HCT116 (cell line): Measurements from ENCODE around the gene NUFIP2. TPM values are rescaled to one million over a fixed set of nuclear protein-coding genes. Genes with fewer than 3 reads are reported as not detected.

Experiments used
- ATAC-seq: fragments of 200-7000 bp; cut with Tn5 transposase; 2 replicates; pipeline ENCODE4 v1.9.1; 2020; ENCODE audit warnings: mild to moderate bottlenecking, moderate library complexity
- BruUV-seq: library from RNA; stranded (reverse); fragments of 400-500 nt; replicated peaks from 2 replicates; lab custom pipeline; 2021; lab: Mats Ljungman, UMichigan
- CTCF ChIA-PET: fragments of 300-600 bp; sonication (Branson Sonifier 250); formaldehyde crosslinking; loops from one replicate; lab custom pipeline; 2021; ENCODE audit warnings: antibody characterized with exemption; lab: Charles Lee
- POLR2A ChIA-PET: fragments of 300-600, 350-600 bp; sonication (Branson Sonifier 250); formaldehyde crosslinking; loops from one replicate; lab custom pipeline; 2021; ENCODE audit warnings: antibody characterized with exemption; lab: Charles Lee
- RAD21 ChIA-PET, 2 experiments: fragments of 300-600 bp; sonication (Branson Sonifier 250); formaldehyde crosslinking; loops; one replicate each; lab custom pipeline; 2023; ENCODE audit warnings: low total read pairs in 2 of 2; ENCODE audit not compliant: uncharacterized antibody in 2 of 2, unreplicated experiment in 2 of 2, low non-redundant PET in 1 of 2; lab: Charles Lee
- DNase-seq: peaks from one replicate; pipeline ENCODE4 v3.0.0-alpha.2; 2010; ENCODE audit warnings: low read depth, low spot score
- H2AFZ ChIP-seq: fragments of 200-600 bp; shearing (Covaris generic), sonication (generic); 2 replicates; pipeline ENCODE4 v1.6.1; 2017; ENCODE audit warnings: low read depth, mixed run types, mixed read lengths, antibody characterized with exemption, low read length; ENCODE audit not compliant: poor library complexity, severe bottlenecking
- H3K27ac ChIP-seq: 2 replicates; pipeline ENCODE4 v1.5.1; 2012; ENCODE audit warnings: low read depth, low read length
- H3K27me3 ChIP-seq: fragments of 200-600 bp; sonication (generic); 2 replicates; pipeline ENCODE4 v1.6.1; 2016; ENCODE audit warnings: mixed run types, low read length, mixed read lengths; ENCODE audit not compliant: insufficient read depth
- H3K36me3 ChIP-seq, 2 experiments: fragments of 200-500 bp in 1 of 2; fragments of 200-600 bp in 1 of 2; sonication (Bioruptor generic) in 1 of 2; sonication (generic) in 1 of 2; 2 replicates each; pipeline versions ENCODE4 v1.5.1 to v1.6.1; 2014 to 2016; ENCODE audit warnings: low read length in 2 of 2, inconsistent platforms in 1 of 2, mixed read lengths in 1 of 2, mixed run types in 1 of 2; ENCODE audit not compliant: insufficient read depth in 2 of 2, control insufficient read depth in 1 of 2
- H3K4me1 ChIP-seq, 2 experiments: fragments of 200-600 bp in 1 of 2; sonication (generic) in 1 of 2; 2 replicates each; pipeline versions ENCODE4 v1.5.1 to v1.6.1; 2012 to 2017; ENCODE audit warnings: low read length in 2 of 2, inconsistent platforms in 1 of 2, mild to moderate bottlenecking in 1 of 2, mixed read lengths in 1 of 2, mixed run types in 1 of 2, moderate library complexity in 1 of 2; ENCODE audit not compliant: insufficient read depth in 2 of 2, control insufficient read depth in 1 of 2
- H3K4me2 ChIP-seq: fragments of 200-600 bp; sonication (generic); 2 replicates; pipeline ENCODE4 v1.6.1; 2017; ENCODE audit warnings: mixed run types, low read length, mixed read lengths
- H3K4me3 ChIP-seq, 2 experiments: fragments of 200-600 bp in 1 of 2; sonication (generic) in 1 of 2; replicated peaks in 1 of 2; 2 replicates each; pipeline ENCODE4 v1.5.1; 2011 to 2016; ENCODE audit warnings: low read length in 2 of 2, control low read depth in 1 of 2, low read depth in 1 of 2, mild to moderate bottlenecking in 1 of 2, mixed read lengths in 1 of 2, mixed run types in 1 of 2
- H3K79me2 ChIP-seq: fragments of 200-600 bp; sonication (generic); 2 replicates; pipeline ENCODE4 v1.6.1; 2017; ENCODE audit warnings: mild to moderate bottlenecking, mixed run types, low read length, moderate library complexity, mixed read lengths; ENCODE audit not compliant: insufficient read depth
- H3K9ac ChIP-seq: fragments of 200-600 bp; sonication (generic); 2 replicates; pipeline ENCODE4 v1.6.1; 2016; ENCODE audit warnings: low read length, mixed read lengths
- H3K9me2 ChIP-seq: fragments of 200-600 bp; sonication (generic), shearing (Covaris generic); 2 replicates; pipeline ENCODE4 v1.6.1; 2017; ENCODE audit warnings: mixed run types, mild to moderate bottlenecking, moderate library complexity; ENCODE audit not compliant: insufficient read depth
- H3K9me3 ChIP-seq, 2 experiments: fragments of 200-500 bp in 1 of 2; fragments of 200-600 bp in 1 of 2; sonication (Bioruptor generic) in 1 of 2; sonication (generic) in 1 of 2; 2 replicates each; pipeline ENCODE4 v1.6.1; 2014 to 2017; ENCODE audit warnings: low read length in 2 of 2, mixed read lengths in 2 of 2, inconsistent platforms in 1 of 2, low read depth in 1 of 2, mild to moderate bottlenecking in 1 of 2, mixed run types in 1 of 2, moderate library complexity in 1 of 2; ENCODE audit not compliant: control insufficient read depth in 1 of 2, insufficient read depth in 1 of 2
- H4K20me1 ChIP-seq: fragments of 200-600 bp; sonication (generic), shearing (Covaris generic); 2 replicates; pipeline ENCODE4 v1.6.1; 2017; ENCODE audit warnings: mixed run types, mild to moderate bottlenecking, moderate library complexity; ENCODE audit not compliant: insufficient read depth
- CEBPB ChIP-seq: IDR thresholded peaks from 2 replicates; pipeline ENCODE4 v1.6.1; 2012; ENCODE audit warnings: low read depth
- POLR2A ChIP-seq: IDR thresholded peaks from 2 replicates; pipeline ENCODE4 v1.7.0; 2011; ENCODE audit warnings: borderline replicate concordance; ENCODE audit not compliant: insufficient read depth, insufficient read length; ENCODE audit errors: extremely low read depth
- RAD21 ChIP-seq: IDR thresholded peaks from 2 replicates; pipeline ENCODE4 v1.6.1; 2012; ENCODE audit warnings: low read depth, mild to moderate bottlenecking
- SP1 ChIP-seq: IDR thresholded peaks from 2 replicates; pipeline ENCODE4 v1.6.1; 2012; ENCODE audit warnings: low read depth
- SRF ChIP-seq: IDR thresholded peaks from 2 replicates; pipeline ENCODE4 v1.6.1; 2012; ENCODE audit warnings: low read depth
- TCF7L2 ChIP-seq: IDR thresholded peaks from 2 replicates; pipeline ENCODE4 v1.7.0; 2011; ENCODE audit warnings: borderline replicate concordance, inconsistent platforms; ENCODE audit not compliant: insufficient read depth, insufficient read length; ENCODE audit errors: extremely low read depth
- YY1 ChIP-seq: IDR thresholded peaks from 2 replicates; pipeline ENCODE4 v1.6.1; 2011; ENCODE audit warnings: low read length, low read depth, moderate library complexity, mild to moderate bottlenecking; ENCODE audit not compliant: insufficient replicate concordance; ENCODE audit errors: extremely low read depth
- intact Hi-C: fragments of 100-400 bp; cut with micrococcal nuclease; formaldehyde crosslinking; loops from 2 replicates; pipeline ENCODE4 v1.10.0; 2022
- total RNA-seq: library from RNA; stranded (reverse); gene quantifications from one replicate; pipeline ENCODE4 v1.2.1, GENCODE V29; 2021; ENCODE audit not compliant: unreplicated experiment
- TF ChIP-seq, protein P1 (sequence below), 3 experiments: fragments of 200-600 bp in 1 of 3; sonication (generic) in 1 of 3; IDR thresholded peaks in 2 of 3; conservative IDR thresholded peaks in 1 of 3; 2 replicates each; pipeline ENCODE4 v1.5.1; 2012 to 2017; ENCODE audit warnings: low read depth in 2 of 3, low read length in 2 of 3, antibody characterized with exemption in 1 of 3, borderline replicate concordance in 1 of 3, control low read depth in 1 of 3, mild to moderate bottlenecking in 1 of 3, mixed read lengths in 1 of 3, mixed run types in 1 of 3, moderate library complexity in 1 of 3; ENCODE audit not compliant: insufficient read depth in 1 of 3
- TF ChIP-seq, protein P2 (sequence below): IDR thresholded peaks from 2 replicates; pipeline ENCODE4 v1.6.1; 2011; ENCODE audit warnings: mild to moderate bottlenecking, low read length, moderate library complexity; ENCODE audit not compliant: insufficient replicate concordance; ENCODE audit errors: extremely low read depth

Gene NUFIP2
- total RNA-seq, 1 experiment from 2014 or later = 66.5 TPM

DNA sequence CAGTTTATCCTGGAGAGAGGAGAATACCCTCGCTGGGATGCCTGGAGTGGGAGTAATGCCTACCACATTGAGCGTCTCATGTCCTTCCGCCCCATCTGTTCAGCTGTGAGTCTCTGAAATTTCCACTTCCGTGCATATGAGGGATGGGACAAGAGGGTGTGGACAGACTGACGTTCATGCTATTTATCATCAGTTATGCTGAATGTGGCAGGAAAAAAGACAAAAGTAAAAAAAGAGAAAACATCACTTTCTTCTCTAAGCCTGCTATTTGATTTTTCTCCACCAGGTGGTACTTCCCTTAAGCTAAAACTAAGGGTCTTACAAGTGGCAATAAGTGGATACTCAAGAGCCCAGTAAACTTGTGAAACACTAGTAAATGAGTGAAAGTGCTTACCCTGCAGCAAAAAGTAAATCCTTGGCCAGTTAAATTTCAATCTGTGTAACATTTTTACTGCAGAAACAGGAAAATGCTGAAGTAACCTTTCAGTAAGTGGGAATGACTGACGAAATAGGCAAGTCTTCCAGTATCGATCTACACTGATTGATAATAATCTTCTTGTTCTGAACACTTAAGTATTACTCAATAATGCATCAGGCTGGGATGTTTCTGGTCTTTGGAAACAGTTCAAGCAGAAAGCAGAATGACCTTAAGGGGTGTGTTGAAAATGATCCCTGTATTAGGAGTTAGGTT lies 41.7 kb downstream of the NUFIP2 start:
- H3K27ac ChIP-seq = no peak overlapping the region
- ATAC-seq (peak; percentile 41; the same call in 1 of the 2 replicates), DNase-seq (no peak)
- no peak overlapping the region for H3K4me2 ChIP-seq
- peaks cover 7 to 13% of the 10 kb centered on the region in 2 experiments; a peak in 3 of 4 replicates for H3K36me3 ChIP-seq
- peaks cover 90% of the 10 kb centered on the region for H3K79me2 ChIP-seq
- no peaks in the 10 kb centered on the region for H3K4me1 ChIP-seq
- no peaks in the 10 kb centered on the region for H3K9me3 ChIP-seq
- peak; percentile 14; the same call in 1 of the 2 replicates for TF ChIP-seq RAD21
- TF ChIP-seq SRF = no peak
- TF ChIP-seq POLR2A = no peak
- TF ChIP-seq CEBPB = no peak
- no peak for TF ChIP-seq SP1
- TF ChIP-seq, protein P1, sequence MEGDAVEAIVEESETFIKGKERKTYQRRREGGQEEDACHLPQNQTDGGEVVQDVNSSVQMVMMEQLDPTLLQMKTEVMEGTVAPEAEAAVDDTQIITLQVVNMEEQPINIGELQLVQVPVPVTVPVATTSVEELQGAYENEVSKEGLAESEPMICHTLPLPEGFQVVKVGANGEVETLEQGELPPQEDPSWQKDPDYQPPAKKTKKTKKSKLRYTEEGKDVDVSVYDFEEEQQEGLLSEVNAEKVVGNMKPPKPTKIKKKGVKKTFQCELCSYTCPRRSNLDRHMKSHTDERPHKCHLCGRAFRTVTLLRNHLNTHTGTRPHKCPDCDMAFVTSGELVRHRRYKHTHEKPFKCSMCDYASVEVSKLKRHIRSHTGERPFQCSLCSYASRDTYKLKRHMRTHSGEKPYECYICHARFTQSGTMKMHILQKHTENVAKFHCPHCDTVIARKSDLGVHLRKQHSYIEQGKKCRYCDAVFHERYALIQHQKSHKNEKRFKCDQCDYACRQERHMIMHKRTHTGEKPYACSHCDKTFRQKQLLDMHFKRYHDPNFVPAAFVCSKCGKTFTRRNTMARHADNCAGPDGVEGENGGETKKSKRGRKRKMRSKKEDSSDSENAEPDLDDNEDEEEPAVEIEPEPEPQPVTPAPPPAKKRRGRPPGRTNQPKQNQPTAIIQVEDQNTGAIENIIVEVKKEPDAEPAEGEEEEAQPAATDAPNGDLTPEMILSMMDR (IDR thresholded peaks at IDR 0.05 in 2 of 3, conservative IDR thresholded peaks at IDR 0.05 in 1 of 3; ENCODE audit: borderline replicate concordance in 1 of 3, insufficient read depth in 1 of 3, low read depth in 2 of 3, low read length in 2 of 3) = peak; percentile 2 to 61 (median 44); a peak in 4 of 6 replicates
- no peak overlapping the region for H2AFZ ChIP-seq
- H3K4me3 ChIP-seq = no peak overlapping the region
- BruUV-seq = TSS peak; percentile 11
- POLR2A ChIA-PET = no interaction called here
- CTCF ChIA-PET = interaction anchor here (0.8 to 1.2 kb wide), 4 partner anchors 11 to 287 kb away, joined by 3 to 4 read pairs (median 4); no protein-coding TSS in a partner anchor
- intact Hi-C loops = no loop called here
- no peaks in the 10 kb centered on the region for H3K27me3 ChIP-seq
- no peaks in the 10 kb centered on the region for H3K9me2 ChIP-seq
- no peak overlapping the region for H3K9ac ChIP-seq
- RAD21 ChIA-PET = no interaction called here
- H4K20me1 ChIP-seq = peaks cover 39% of the 10 kb centered on the region; the same call in 1 of the 2 replicates

DNA sequence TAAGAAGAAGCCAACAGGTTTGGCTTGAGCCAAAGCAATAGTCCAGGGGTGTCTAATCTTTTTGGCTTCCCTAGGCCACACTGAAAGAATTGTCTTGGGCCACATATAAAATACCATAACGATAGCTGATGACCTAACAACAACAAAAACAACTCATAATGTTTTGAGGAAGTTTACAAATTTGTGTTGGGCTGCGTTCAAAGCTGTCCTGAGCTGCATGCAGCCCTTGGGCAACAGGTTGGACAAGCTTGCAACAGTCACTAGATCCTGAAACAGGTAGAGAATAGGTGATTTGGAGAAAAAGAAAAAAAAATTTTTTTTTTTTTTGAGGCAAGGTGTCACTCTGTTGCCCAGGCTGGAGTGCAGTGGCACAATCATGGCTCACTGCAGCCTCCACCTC lies 42.8 kb downstream of the NUFIP2 start:
- H3K4me2 ChIP-seq = no peak overlapping the region
- intact Hi-C loops = no loop called here
- H3K27ac ChIP-seq = no peak overlapping the region

More for the DNA sequence above, 42.8 kb downstream of the NUFIP2 start:
- ChIA-PET POLR2A (interaction anchor here (2.2 kb wide), 1 partner anchor 10 kb away, joined by 6 read pairs; no protein-coding TSS in a partner anchor), RAD21 (no interaction called here), CTCF (interaction anchor here (0.9 to 1.2 kb wide), 3 partner anchors 10 to 127 kb away, joined by 3 to 4 read pairs (median 3); no protein-coding TSS in a partner anchor)
- peaks cover 29% of the 10 kb centered on the region; the same call in 1 of the 2 replicates for H4K20me1 ChIP-seq
- H3K79me2 ChIP-seq = peaks cover 90% of the 10 kb centered on the region
- H3K27me3 ChIP-seq = no peaks in the 10 kb centered on the region
- H3K4me1 ChIP-seq = no peaks in the 10 kb centered on the region
- H3K36me3 ChIP-seq = peaks cover 7 to 13% of the 10 kb centered on the region in 2 experiments; a peak in 3 of 4 replicates
- DNase-seq (no peak), ATAC-seq (no peak)
- TF ChIP-seq, protein P2, sequence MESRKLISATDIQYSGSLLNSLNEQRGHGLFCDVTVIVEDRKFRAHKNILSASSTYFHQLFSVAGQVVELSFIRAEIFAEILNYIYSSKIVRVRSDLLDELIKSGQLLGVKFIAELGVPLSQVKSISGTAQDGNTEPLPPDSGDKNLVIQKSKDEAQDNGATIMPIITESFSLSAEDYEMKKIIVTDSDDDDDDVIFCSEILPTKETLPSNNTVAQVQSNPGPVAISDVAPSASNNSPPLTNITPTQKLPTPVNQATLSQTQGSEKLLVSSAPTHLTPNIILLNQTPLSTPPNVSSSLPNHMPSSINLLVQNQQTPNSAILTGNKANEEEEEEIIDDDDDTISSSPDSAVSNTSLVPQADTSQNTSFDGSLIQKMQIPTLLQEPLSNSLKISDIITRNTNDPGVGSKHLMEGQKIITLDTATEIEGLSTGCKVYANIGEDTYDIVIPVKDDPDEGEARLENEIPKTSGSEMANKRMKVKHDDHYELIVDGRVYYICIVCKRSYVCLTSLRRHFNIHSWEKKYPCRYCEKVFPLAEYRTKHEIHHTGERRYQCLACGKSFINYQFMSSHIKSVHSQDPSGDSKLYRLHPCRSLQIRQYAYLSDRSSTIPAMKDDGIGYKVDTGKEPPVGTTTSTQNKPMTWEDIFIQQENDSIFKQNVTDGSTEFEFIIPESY = no peak
- TF ChIP-seq YY1 (no peak), POLR2A (no peak), RAD21 (no peak), TCF7L2 (no peak)
- H2AFZ ChIP-seq = no peak overlapping the region
- no peaks in the 10 kb centered on the region for H3K9me3 ChIP-seq
- no TSS peak for BruUV-seq
- H3K9ac ChIP-seq = no peak overlapping the region
- no peaks in the 10 kb centered on the region for H3K9me2 ChIP-seq
- H3K4me3 ChIP-seq = no peak overlapping the region
